SK-N-SH treated with all-trans-retinoic acid at 6 μM for 48 hours (cell line): ENCODE measurements around the gene ENGASE.

Experiments used
- ATAC-seq: fragments of 200-7000 bp; cut with Tn5 transposase; 3 replicates; pipeline ENCODE4 v1.9.1; 2020; ENCODE audit warnings: mild to moderate bottlenecking, moderate library complexity
- ARNTL ChIP-seq: fragments of 450-650 bp; formaldehyde crosslinking; IDR thresholded peaks from 2 replicates; pipeline ENCODE4 v1.5.0; 2020; ENCODE audit warnings: low read depth, mild to moderate bottlenecking, moderate library complexity, borderline replicate concordance
- CREB5 ChIP-seq: fragments of 250-450 bp; sonication (Bioruptor Pico); IDR thresholded peaks from 2 replicates; pipeline ENCODE4 v1.5.1; 2020; ENCODE audit warnings: low read depth, mild to moderate bottlenecking, moderate library complexity
- CSDC2 ChIP-seq: fragments of 250-450 bp; sonication (Bioruptor Pico); IDR thresholded peaks from 2 replicates; pipeline ENCODE4 v1.5.0; 2020; ENCODE audit warnings: mild to moderate bottlenecking, moderate library complexity
- CSRNP3 ChIP-seq: fragments of 250-450 bp; sonication (Bioruptor Pico); IDR thresholded peaks from 2 replicates; pipeline ENCODE4 v1.5.1; 2021; ENCODE audit warnings: mild to moderate bottlenecking, moderate library complexity
- ESRRG ChIP-seq: fragments of 250-450 bp; sonication (Bioruptor Pico); IDR thresholded peaks from 2 replicates; pipeline ENCODE4 v1.6.1; 2021; ENCODE audit warnings: mild to moderate bottlenecking
- GLIS3 ChIP-seq: fragments of 250-450 bp; sonication (Bioruptor Pico); IDR thresholded peaks from 2 replicates; pipeline ENCODE4 v1.5.0; 2020; ENCODE audit warnings: mild to moderate bottlenecking, moderate library complexity
- ISL1 ChIP-seq: fragments of 250-450 bp; sonication (Bioruptor Pico); IDR thresholded peaks from 2 replicates; pipeline ENCODE4 v2.1.2; 2022; ENCODE audit warnings: mild to moderate bottlenecking, moderate library complexity
- PPARA ChIP-seq: fragments of 250-450 bp; sonication (Bioruptor Pico); IDR thresholded peaks from 2 replicates; pipeline ENCODE4 v1.5.0; 2020; ENCODE audit warnings: mild to moderate bottlenecking, borderline replicate concordance
- TCF4 ChIP-seq: fragments of 250-450 bp; sonication (Bioruptor Pico); IDR thresholded peaks from 2 replicates; pipeline ENCODE4 v1.8.0; 2021; ENCODE audit warnings: mild to moderate bottlenecking, moderate library complexity, borderline replicate concordance
- TOX ChIP-seq: fragments of 250-450 bp; sonication (Bioruptor Pico); IDR thresholded peaks from 2 replicates; pipeline ENCODE4 v1.8.0; 2021; ENCODE audit warnings: mild to moderate bottlenecking, moderate library complexity, borderline replicate concordance
- ZC3H10 ChIP-seq: fragments of 250-450 bp; sonication (Bioruptor Pico); IDR thresholded peaks from 2 replicates; pipeline ENCODE4 v1.5.1; 2021; ENCODE audit warnings: mild to moderate bottlenecking, moderate library complexity
- ZFP3 ChIP-seq: fragments of 250-450 bp; sonication (Bioruptor Pico); IDR thresholded peaks from 2 replicates; pipeline ENCODE4 v1.5.0; 2020; ENCODE audit warnings: mild to moderate bottlenecking, moderate library complexity
- ZNF565 ChIP-seq: fragments of 450-650 bp; formaldehyde crosslinking; conservative IDR thresholded peaks from 2 replicates; pipeline ENCODE4 v1.5.0; 2020; ENCODE audit warnings: low read depth, mild to moderate bottlenecking, moderate library complexity
- ZNF70 ChIP-seq: fragments of 450-650 bp; formaldehyde crosslinking; IDR thresholded peaks from 2 replicates; pipeline ENCODE4 v1.5.0; 2020; ENCODE audit warnings: mild to moderate bottlenecking, moderate library complexity
- TF ChIP-seq, protein P1 (sequence below): fragments of 250-450 bp; sonication (Bioruptor Pico); IDR thresholded peaks from 2 replicates; pipeline ENCODE4 v1.8.0; 2021; ENCODE audit warnings: low read depth, mild to moderate bottlenecking, moderate library complexity, borderline replicate concordance
- TF ChIP-seq, protein P2 (sequence below): fragments of 250-450 bp; sonication (Bioruptor Pico); IDR thresholded peaks from 2 replicates; pipeline ENCODE4 v1.8.0; 2020; ENCODE audit warnings: mild to moderate bottlenecking, moderate library complexity, borderline replicate concordance
- TF ChIP-seq, protein P3 (sequence below): fragments of 250-450 bp; sonication (Bioruptor Pico); IDR thresholded peaks from 2 replicates; pipeline ENCODE4 v1.5.0; 2020; ENCODE audit warnings: mild to moderate bottlenecking, moderate library complexity

The ENGASE gene

GRCh38 chr17:79066963-79067362 lies 7.7 kb upstream of the ENGASE start:
- no peak for ATAC-seq
- TF ChIP-seq ZNF70 (CRISPR knock-in tag) (no peak), GLIS3 (no peak), PPARA (CRISPR knock-in tag) (no peak), TOX (no peak), CSDC2 (CRISPR knock-in tag) (no peak), ARNTL (CRISPR knock-in tag) (no peak)
- TF ChIP-seq, protein P1, sequence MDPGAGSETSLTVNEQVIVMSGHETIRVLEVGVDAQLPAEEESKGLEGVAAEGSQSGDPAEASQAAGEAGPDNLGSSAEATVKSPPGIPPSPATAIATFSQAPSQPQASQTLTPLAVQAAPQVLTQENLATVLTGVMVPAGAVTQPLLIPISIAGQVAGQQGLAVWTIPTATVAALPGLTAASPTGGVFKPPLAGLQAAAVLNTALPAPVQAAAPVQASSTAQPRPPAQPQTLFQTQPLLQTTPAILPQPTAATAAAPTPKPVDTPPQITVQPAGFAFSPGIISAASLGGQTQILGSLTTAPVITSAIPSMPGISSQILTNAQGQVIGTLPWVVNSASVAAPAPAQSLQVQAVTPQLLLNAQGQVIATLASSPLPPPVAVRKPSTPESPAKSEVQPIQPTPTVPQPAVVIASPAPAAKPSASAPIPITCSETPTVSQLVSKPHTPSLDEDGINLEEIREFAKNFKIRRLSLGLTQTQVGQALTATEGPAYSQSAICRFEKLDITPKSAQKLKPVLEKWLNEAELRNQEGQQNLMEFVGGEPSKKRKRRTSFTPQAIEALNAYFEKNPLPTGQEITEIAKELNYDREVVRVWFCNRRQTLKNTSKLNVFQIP (CRISPR knock-in tag): no peak

DNA sequence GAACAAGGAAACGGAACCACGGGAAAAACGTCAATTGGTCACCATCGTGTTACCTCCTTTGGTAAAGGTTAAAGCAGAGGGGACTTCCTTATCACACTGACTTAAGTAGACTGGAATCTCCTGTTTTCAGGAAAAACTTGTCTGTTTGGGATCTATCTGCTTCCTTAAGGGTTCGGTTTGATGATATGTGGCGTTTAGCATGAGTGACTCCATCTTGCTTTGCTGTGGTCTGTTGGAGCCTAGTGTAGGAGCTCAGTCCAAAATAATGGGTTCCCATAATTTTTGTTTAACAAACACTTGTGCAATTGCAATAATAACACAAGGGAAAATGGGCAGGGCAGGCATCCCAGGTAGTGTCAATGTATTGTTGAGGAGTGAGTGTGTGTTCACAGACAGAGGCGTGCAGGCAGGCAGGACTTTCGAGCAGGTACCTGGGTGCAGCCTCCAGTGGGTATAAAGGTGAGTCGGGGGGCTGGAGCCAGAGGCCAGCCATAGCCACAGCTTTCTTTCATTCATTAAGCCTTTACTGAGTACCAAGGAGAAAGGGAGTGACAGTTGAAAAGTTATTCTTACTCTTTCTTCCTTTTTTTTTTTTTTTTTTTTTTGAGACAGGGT lies 4.3 kb upstream of the ENGASE start:
- no peak for ATAC-seq
- TF ChIP-seq CSDC2 (CRISPR knock-in tag) (no peak), TCF4 (no peak), ARNTL (CRISPR knock-in tag) (no peak), TOX (no peak), PPARA (CRISPR knock-in tag) (no peak), ESRRG (CRISPR knock-in tag) (no peak), ZFP3 (no peak), ISL1 (CRISPR knock-in tag) (no peak), ZNF70 (CRISPR knock-in tag) (no peak), GLIS3 (no peak), ZNF565 (no peak), ZC3H10 (CRISPR knock-in tag) (no peak), CSRNP3 (CRISPR knock-in tag) (no peak)
- TF ChIP-seq, protein P2, sequence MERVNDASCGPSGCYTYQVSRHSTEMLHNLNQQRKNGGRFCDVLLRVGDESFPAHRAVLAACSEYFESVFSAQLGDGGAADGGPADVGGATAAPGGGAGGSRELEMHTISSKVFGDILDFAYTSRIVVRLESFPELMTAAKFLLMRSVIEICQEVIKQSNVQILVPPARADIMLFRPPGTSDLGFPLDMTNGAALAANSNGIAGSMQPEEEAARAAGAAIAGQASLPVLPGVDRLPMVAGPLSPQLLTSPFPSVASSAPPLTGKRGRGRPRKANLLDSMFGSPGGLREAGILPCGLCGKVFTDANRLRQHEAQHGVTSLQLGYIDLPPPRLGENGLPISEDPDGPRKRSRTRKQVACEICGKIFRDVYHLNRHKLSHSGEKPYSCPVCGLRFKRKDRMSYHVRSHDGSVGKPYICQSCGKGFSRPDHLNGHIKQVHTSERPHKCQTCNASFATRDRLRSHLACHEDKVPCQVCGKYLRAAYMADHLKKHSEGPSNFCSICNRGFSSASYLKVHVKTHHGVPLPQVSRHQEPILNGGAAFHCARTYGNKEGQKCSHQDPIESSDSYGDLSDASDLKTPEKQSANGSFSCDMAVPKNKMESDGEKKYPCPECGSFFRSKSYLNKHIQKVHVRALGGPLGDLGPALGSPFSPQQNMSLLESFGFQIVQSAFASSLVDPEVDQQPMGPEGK (CRISPR knock-in tag): no peak
- TF ChIP-seq, protein P3, sequence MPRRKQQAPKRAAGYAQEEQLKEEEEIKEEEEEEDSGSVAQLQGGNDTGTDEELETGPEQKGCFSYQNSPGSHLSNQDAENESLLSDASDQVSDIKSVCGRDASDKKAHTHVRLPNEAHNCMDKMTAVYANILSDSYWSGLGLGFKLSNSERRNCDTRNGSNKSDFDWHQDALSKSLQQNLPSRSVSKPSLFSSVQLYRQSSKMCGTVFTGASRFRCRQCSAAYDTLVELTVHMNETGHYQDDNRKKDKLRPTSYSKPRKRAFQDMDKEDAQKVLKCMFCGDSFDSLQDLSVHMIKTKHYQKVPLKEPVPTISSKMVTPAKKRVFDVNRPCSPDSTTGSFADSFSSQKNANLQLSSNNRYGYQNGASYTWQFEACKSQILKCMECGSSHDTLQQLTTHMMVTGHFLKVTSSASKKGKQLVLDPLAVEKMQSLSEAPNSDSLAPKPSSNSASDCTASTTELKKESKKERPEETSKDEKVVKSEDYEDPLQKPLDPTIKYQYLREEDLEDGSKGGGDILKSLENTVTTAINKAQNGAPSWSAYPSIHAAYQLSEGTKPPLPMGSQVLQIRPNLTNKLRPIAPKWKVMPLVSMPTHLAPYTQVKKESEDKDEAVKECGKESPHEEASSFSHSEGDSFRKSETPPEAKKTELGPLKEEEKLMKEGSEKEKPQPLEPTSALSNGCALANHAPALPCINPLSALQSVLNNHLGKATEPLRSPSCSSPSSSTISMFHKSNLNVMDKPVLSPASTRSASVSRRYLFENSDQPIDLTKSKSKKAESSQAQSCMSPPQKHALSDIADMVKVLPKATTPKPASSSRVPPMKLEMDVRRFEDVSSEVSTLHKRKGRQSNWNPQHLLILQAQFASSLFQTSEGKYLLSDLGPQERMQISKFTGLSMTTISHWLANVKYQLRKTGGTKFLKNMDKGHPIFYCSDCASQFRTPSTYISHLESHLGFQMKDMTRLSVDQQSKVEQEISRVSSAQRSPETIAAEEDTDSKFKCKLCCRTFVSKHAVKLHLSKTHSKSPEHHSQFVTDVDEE (CRISPR knock-in tag): no peak
- TF ChIP-seq, protein P1 (CRISPR knock-in tag): no peak

DNA sequence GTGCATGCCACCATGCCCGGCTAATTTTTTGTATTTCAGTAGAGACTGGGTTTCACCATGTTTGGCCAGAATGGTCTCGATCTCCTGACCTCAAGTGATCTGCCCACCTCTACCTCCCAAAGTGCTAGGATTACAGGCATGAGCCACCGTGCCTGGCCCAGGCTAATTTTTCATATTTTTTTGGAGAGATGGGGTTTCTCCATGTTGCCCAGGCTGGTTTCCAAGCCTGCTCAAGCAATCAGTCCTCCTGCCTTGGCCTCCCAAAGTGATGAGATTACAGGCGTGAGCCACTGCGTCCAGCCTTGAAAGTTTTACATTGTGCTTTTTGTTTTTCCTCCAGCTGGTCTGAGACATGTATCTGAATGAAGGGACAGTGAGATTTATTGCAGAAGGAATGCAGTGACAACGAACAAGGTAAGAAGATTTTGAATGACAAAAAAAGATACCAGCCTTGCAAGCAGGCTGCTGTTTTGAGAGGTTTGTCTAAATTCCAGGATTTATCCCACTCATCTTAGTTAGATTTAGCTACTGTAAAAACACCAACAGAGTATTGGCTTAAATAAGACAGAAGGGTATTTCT lies 3.4 kb upstream of the ENGASE start:
- TF ChIP-seq TOX (no peak), GLIS3 (no peak), ZNF565 (no peak), CREB5 (CRISPR knock-in tag) (no peak), ISL1 (CRISPR knock-in tag) (no peak), CSDC2 (CRISPR knock-in tag) (no peak)
- ATAC-seq: no peak
